ENCODE results near the gene PRAC2. TPM values are rescaled to one million over a fixed set of nuclear protein-coding genes. Genes with fewer than 3 reads are reported as not detected.
A peak's percentile ranks its signal among the peaks of the same experiment; 100 is the strongest.

Gene PRAC2
- total RNA-seq, 5 donors from 2014 or later (not counting 1 experiment from before 2014, with no cell fraction given): not detected

GRCh38 chr17:48719642-48720265 lies 3.2 kb upstream of the PRAC2 start:
- ChIA-PET POLR2A (interaction anchor here in 1 of 2 donors (0.5 kb wide), 1 partner anchor 57 kb away, joined by 4 read pairs; no protein-coding TSS in a partner anchor), CTCF (interaction anchor here in 1 of 2 donors (0.6 kb wide), 1 partner anchor 95 kb away, joined by 8 read pairs; no protein-coding TSS in a partner anchor)
- WGBS (ENCODE audit: insufficient coverage): 23% methylated on average over 22 of the region's 37 CpGs
- Histone ChIP-seq H3K9me3 (no peaks in the 10 kb centered on the region), H3K27ac (ENCODE audit: low read length) (no peak overlapping the region), H3K36me3 (ENCODE audit: control insufficient read depth in 2 of 2, extremely low read depth in 1 of 2, insufficient read depth in 1 of 2, low read length in 1 of 2) (no peaks in the 10 kb centered on the region), H3K4me3 (ENCODE audit: control insufficient read depth in 1 of 2, extremely low read depth in 1 of 2, low read length in 1 of 2) (peak overlapping the region in 1 of 2 donors; percentile 48), H3K4me1 (ENCODE audit: control insufficient read depth in 1 of 2, extremely low read depth in 1 of 2, insufficient read depth in 2 of 2, low read length in 2 of 2) (peaks cover 5 to 45% of the 10 kb centered on the region in 2 experiments), H3K27me3 (replicated peaks in 1 of 2; ENCODE audit: control insufficient read depth in 2 of 2, extremely low read depth in 1 of 2, insufficient read depth in 2 of 2, low read length in 1 of 2) (peaks cover 23 to 85% of the 10 kb centered on the region in 2 experiments)
- no peaks in the 10 kb centered on the region for H3K36me3 Mint-ChIP-seq
- H3K4me3 Mint-ChIP-seq: peak overlapping the region in 1 of 3 donors; percentile 59
- H3K4me1 Mint-ChIP-seq: peaks cover 33 to 40% (median 40%) of the 10 kb centered on the region in 3 donors
- H3K27me3 Mint-ChIP-seq: peaks cover 56 to 89% of the 10 kb centered on the region in 2 donors
- peak overlapping the region in 1 of 2 donors; percentile 67 for H3K27ac Mint-ChIP-seq
- no peaks in the 10 kb centered on the region for H3K9me3 Mint-ChIP-seq
- DNase-seq (peak in 1 of 35 experiments; percentile 28), ATAC-seq (replicated peaks in 1 of 4) (no peak)

- Mint-ChIP-seq H3K4me1 (peaks cover 38 to 46% (median 45%) of the 10 kb centered on the region in 3 donors), H3K9me3 (no peaks in the 10 kb centered on the region), H3K4me3 (peak overlapping the region in 1 of 3 donors; percentile 28), H3K27ac (peak overlapping the region; percentile 59 to 67), H3K36me3 (no peaks in the 10 kb centered on the region), H3K27me3 (peaks cover 56 to 91% of the 10 kb centered on the region in 2 donors)
- Histone ChIP-seq H3K36me3 (ENCODE audit: control insufficient read depth in 2 of 2, extremely low read depth in 1 of 2, insufficient read depth in 1 of 2, low read length in 1 of 2) (no peaks in the 10 kb centered on the region), H3K4me3 (ENCODE audit: control insufficient read depth in 1 of 2, extremely low read depth in 1 of 2, low read length in 1 of 2) (no peak overlapping the region), H3K27me3 (replicated peaks in 1 of 2; ENCODE audit: control insufficient read depth in 2 of 2, extremely low read depth in 1 of 2, insufficient read depth in 2 of 2, low read length in 1 of 2) (peaks cover 26 to 88% of the 10 kb centered on the region in 2 experiments), H3K27ac (ENCODE audit: low read length) (no peak overlapping the region), H3K9me3 (no peaks in the 10 kb centered on the region), H3K4me1 (ENCODE audit: control insufficient read depth in 1 of 2, extremely low read depth in 1 of 2, insufficient read depth in 2 of 2, low read length in 2 of 2) (peaks cover 5 to 52% of the 10 kb centered on the region in 2 experiments)
- WGBS (ENCODE audit: insufficient coverage): 22% methylated on average over 4 of the region's 11 CpGs
- ATAC-seq (replicated peaks in 1 of 4) (no peak), DNase-seq (no peak)
- POLR2A ChIA-PET: interaction anchor here in 1 of 2 donors (0.5 kb wide), 1 partner anchor 57 kb away, joined by 4 read pairs; no protein-coding TSS in a partner anchor
- CTCF ChIA-PET: interaction anchor here in 1 of 2 donors (0.6 kb wide), 1 partner anchor 157 kb away, joined by 4 read pairs; no protein-coding TSS in a partner anchor
Observed at GRCh38 chr17:48720266-48721008, 2.5 kb upstream of the PRAC2 start.

- no peaks in the 10 kb centered on the region for H3K9me3 ChIP-seq
- no peak for ATAC-seq (replicated peaks in 1 of 4)
- no CpG with 5 or more reads among the region's 1 CpG for WGBS (ENCODE audit: insufficient coverage)
- ChIA-PET CTCF (interaction anchor here (0.6 kb wide), 2 partner anchors 153 to 156 kb away, joined by 4 read pairs; no protein-coding TSS in a partner anchor), POLR2A (no interaction called here)
- H3K27me3 Mint-ChIP-seq: peaks cover 61 to 93% of the 10 kb centered on the region in 2 donors
- no peak overlapping the region for H3K4me3 ChIP-seq (ENCODE audit: control insufficient read depth in 1 of 2, extremely low read depth in 1 of 2, low read length in 1 of 2)
- peak overlapping the region in 1 of 2 donors; percentile 20 for H3K27ac Mint-ChIP-seq
- peaks cover 40 to 46% (median 45%) of the 10 kb centered on the region in 3 donors for H3K4me1 Mint-ChIP-seq
- no peaks in the 10 kb centered on the region for H3K36me3 Mint-ChIP-seq
- DNase-seq: no peak
- H3K9me3 Mint-ChIP-seq: no peaks in the 10 kb centered on the region
- H3K4me1 ChIP-seq (ENCODE audit: control insufficient read depth in 1 of 2, extremely low read depth in 1 of 2, insufficient read depth in 2 of 2, low read length in 2 of 2): peaks cover 5 to 56% of the 10 kb centered on the region in 2 experiments
- no peak overlapping the region for H3K27ac ChIP-seq (ENCODE audit: low read length)
- H3K36me3 ChIP-seq (ENCODE audit: control insufficient read depth in 2 of 2, extremely low read depth in 1 of 2, insufficient read depth in 1 of 2, low read length in 1 of 2): no peaks in the 10 kb centered on the region
- H3K27me3 ChIP-seq (replicated peaks in 1 of 2; ENCODE audit: control insufficient read depth in 2 of 2, extremely low read depth in 1 of 2, insufficient read depth in 2 of 2, low read length in 1 of 2): peaks cover 27 to 90% of the 10 kb centered on the region in 2 experiments
- H3K4me3 Mint-ChIP-seq: no peak overlapping the region
Observed at GRCh38 chr17:48721009-48721402, 2.0 kb upstream of the PRAC2 start.

GRCh38 chr17:48722201-48722907 lies 631 bp upstream of the PRAC2 start, which contains the start of gene PRAC1:
Gene PRAC1 (minus strand): TSS chr17:48722518. CDS start chr17:48722392, 126 bp downstream.
- Histone ChIP-seq H3K4me1 (ENCODE audit: control insufficient read depth in 1 of 2, extremely low read depth in 1 of 2, insufficient read depth in 2 of 2, low read length in 2 of 2) (peaks cover 5 to 60% of the 10 kb centered on the region in 2 experiments), H3K36me3 (ENCODE audit: control insufficient read depth in 2 of 2, extremely low read depth in 1 of 2, insufficient read depth in 1 of 2, low read length in 1 of 2) (no peaks in the 10 kb centered on the region), H3K9me3 (no peaks in the 10 kb centered on the region), H3K27ac (ENCODE audit: low read length) (no peak within 1 kb of the TSS), H3K4me3 (ENCODE audit: control insufficient read depth in 1 of 2, extremely low read depth in 1 of 2, low read length in 1 of 2) (peak within 1 kb of the TSS in 1 of 2 donors; percentile 61), H3K27me3 (replicated peaks in 1 of 2; ENCODE audit: control insufficient read depth in 2 of 2, extremely low read depth in 1 of 2, insufficient read depth in 2 of 2, low read length in 1 of 2) (peaks cover 28 to 95% of the 10 kb centered on the region in 2 experiments)
- H3K4me1 Mint-ChIP-seq: peaks cover 45 to 55% (median 46%) of the 10 kb centered on the region in 3 donors
- peaks cover 73 to 94% of the 10 kb centered on the region in 2 donors for H3K27me3 Mint-ChIP-seq
- peak within 1 kb of the TSS in 1 of 2 donors; percentile 31 for H3K27ac Mint-ChIP-seq
- no peaks in the 10 kb centered on the region for H3K36me3 Mint-ChIP-seq
- ChIA-PET POLR2A (no interaction called here), CTCF (interaction anchor here in 1 of 2 donors (1.7 kb wide), 1 partner anchor 10 kb away, joined by 3 read pairs; no protein-coding TSS in a partner anchor)
- no peaks in the 10 kb centered on the region for H3K9me3 Mint-ChIP-seq
- peak within 1 kb of the TSS in 1 of 3 donors; percentile 78 for H3K4me3 Mint-ChIP-seq
- ATAC-seq (replicated peaks in 1 of 4) (no peak), DNase-seq (no peak)
- WGBS (ENCODE audit: insufficient coverage): 11% methylated on average over 12 of the region's 21 CpGs

- peaks cover 43 to 62% (median 45%) of the 10 kb centered on the region in 3 donors for H3K4me1 Mint-ChIP-seq
- ATAC-seq (replicated peaks in 1 of 4) (no peak), DNase-seq (peak in 5 of 35 experiments; percentile 14 to 54 (median 24))
- no peaks in the 10 kb centered on the region for H3K36me3 ChIP-seq (ENCODE audit: control insufficient read depth in 2 of 2, extremely low read depth in 1 of 2, insufficient read depth in 1 of 2, low read length in 1 of 2)
- peaks cover 5 to 64% of the 10 kb centered on the region in 2 experiments for H3K4me1 ChIP-seq (ENCODE audit: control insufficient read depth in 1 of 2, extremely low read depth in 1 of 2, insufficient read depth in 2 of 2, low read length in 2 of 2)
- peaks cover 76 to 95% of the 10 kb centered on the region in 2 donors for H3K27me3 Mint-ChIP-seq
- H3K4me3 Mint-ChIP-seq: peak overlapping the region; percentile 57 to 78 (median 63)
- H3K27me3 ChIP-seq (replicated peaks in 1 of 2; ENCODE audit: control insufficient read depth in 2 of 2, extremely low read depth in 1 of 2, insufficient read depth in 2 of 2, low read length in 1 of 2): peaks cover 26 to 99% of the 10 kb centered on the region in 2 experiments
- H3K27ac ChIP-seq (ENCODE audit: low read length): no peak overlapping the region
- WGBS (ENCODE audit: insufficient coverage): 7% methylated on average over 35 of the region's 42 CpGs
- H3K27ac Mint-ChIP-seq: no peak overlapping the region
- H3K4me3 ChIP-seq (ENCODE audit: control insufficient read depth in 1 of 2, extremely low read depth in 1 of 2, low read length in 1 of 2): peak overlapping the region; percentile 4 to 61
- H3K9me3 ChIP-seq: no peaks in the 10 kb centered on the region
- POLR2A ChIA-PET: interaction anchor here in 1 of 2 donors (0.7 kb wide), 1 partner anchor 109 kb away, joined by 3 read pairs; the partner anchor contains the start of gene HOXB8
- H3K9me3 Mint-ChIP-seq: no peaks in the 10 kb centered on the region
- CTCF ChIA-PET: interaction anchor here (0.6 to 2.6 kb wide), 12 partner anchors 8 to 160 kb away, joined by 3 to 15 read pairs (median 4); no protein-coding TSS in a partner anchor
- no peaks in the 10 kb centered on the region for H3K36me3 Mint-ChIP-seq
Observed at GRCh38 chr17:48723423-48724250, 652 bp downstream of the PRAC2 start.

Measured in T-cell (primary cell).